ENCODE measurements around the gene GLI1.
"Not testable (repeated sequence)": the region's sequence is repeated elsewhere in the genome, so short reads cannot be mapped to it uniquely, and the experiment has no call there.

DNA sequence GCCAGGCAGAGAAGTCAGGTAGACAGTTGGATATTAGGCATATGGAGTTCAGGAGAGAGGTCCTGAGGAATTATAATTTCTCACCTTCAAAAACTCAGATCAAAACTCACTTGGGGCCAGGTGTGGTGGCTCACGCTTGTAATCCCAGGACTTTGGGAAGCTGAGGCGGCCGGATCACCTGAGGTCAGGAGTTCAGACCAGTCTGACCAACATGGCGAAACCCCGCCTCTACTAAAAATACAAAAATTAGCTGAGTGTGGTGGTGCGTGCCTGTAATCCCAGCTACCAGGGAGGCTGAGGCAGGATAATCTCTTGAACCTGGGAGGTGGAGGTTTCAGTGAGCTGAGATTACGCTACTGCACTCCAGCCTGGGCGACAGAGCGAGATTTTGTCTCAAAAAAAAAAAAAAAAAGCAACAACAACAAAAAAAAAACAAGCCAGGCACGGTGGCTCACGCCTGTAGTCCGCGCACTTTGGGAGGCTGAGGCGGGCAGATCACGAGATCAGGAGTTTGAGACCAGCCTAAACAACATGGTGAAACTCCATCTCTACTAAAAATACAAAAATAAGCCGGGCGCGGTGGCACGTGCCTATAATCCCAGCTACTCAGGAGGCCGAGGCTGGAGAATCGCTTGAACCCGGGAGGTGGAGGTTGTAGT lies 42.9 kb downstream of the GLI1 start:
- TF ChIP-seq, protein P1, sequence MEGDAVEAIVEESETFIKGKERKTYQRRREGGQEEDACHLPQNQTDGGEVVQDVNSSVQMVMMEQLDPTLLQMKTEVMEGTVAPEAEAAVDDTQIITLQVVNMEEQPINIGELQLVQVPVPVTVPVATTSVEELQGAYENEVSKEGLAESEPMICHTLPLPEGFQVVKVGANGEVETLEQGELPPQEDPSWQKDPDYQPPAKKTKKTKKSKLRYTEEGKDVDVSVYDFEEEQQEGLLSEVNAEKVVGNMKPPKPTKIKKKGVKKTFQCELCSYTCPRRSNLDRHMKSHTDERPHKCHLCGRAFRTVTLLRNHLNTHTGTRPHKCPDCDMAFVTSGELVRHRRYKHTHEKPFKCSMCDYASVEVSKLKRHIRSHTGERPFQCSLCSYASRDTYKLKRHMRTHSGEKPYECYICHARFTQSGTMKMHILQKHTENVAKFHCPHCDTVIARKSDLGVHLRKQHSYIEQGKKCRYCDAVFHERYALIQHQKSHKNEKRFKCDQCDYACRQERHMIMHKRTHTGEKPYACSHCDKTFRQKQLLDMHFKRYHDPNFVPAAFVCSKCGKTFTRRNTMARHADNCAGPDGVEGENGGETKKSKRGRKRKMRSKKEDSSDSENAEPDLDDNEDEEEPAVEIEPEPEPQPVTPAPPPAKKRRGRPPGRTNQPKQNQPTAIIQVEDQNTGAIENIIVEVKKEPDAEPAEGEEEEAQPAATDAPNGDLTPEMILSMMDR (IDR thresholded peaks at IDR 0.05; ENCODE audit: insufficient read depth, low read length, poor library complexity, severe bottlenecking) = not testable (repeated sequence)
- TF ChIP-seq EZH2phosphoT487 (conservative IDR thresholded peaks at IDR 0.05; ENCODE audit: low read length) = not testable (repeated sequence)
